HG03139 (cell line): ENCODE results near the gene MYH10.

Source experiments
- ATAC-seq: cut with Tn5 transposase; IDR thresholded peaks from one replicate; pipeline ENCODE4 v1.9.1; 2021; ENCODE audit not compliant: unreplicated experiment

MYH10 gene

GRCh38 chr17:8649157-8650118, 18.9 kb upstream of the MYH10 start:
- no peak for ATAC-seq

GRCh38 chr17:8647956-8648355, 17.4 kb upstream of the MYH10 start:
- no peak for ATAC-seq

- ATAC-seq: no peak
Measured at GRCh38 chr17:8647202-8647601, 16.7 kb upstream of the MYH10 start.

- ATAC-seq: no peak
Measured at GRCh38 chr17:8644507-8644902, 14.0 kb upstream of the MYH10 start.

GRCh38 chr17:8643855-8644506, 13.5 kb upstream of the MYH10 start:
- no peak for ATAC-seq

GRCh38 chr17:8639709-8640108, 9.2 kb upstream of the MYH10 start:
- ATAC-seq: no peak

- ATAC-seq: no peak
Measured at GRCh38 chr17:8632061-8632460, 1.5 kb upstream of the MYH10 start.

GRCh38 chr17:8631554-8631877, 991 bp upstream of the MYH10 start:
- no peak for ATAC-seq

- peak; percentile 96 for ATAC-seq
Measured at GRCh38 chr17:8630802-8631553, 453 bp upstream of the MYH10 start.

GRCh38 chr17:8629371-8630226, 926 bp downstream of the MYH10 start:
- no peak for ATAC-seq

- ATAC-seq: no peak
Measured at GRCh38 chr17:8628609-8629169, 1.8 kb downstream of the MYH10 start.

GRCh38 chr17:8628172-8628571, 2.4 kb downstream of the MYH10 start:
- no peak for ATAC-seq

GRCh38 chr17:8623591-8623990, 6.9 kb downstream of the MYH10 start:
- no peak for ATAC-seq

- ATAC-seq: no peak
Measured at GRCh38 chr17:8622191-8622590, 8.3 kb downstream of the MYH10 start.

GRCh38 chr17:8621585-8621984, 8.9 kb downstream of the MYH10 start:
- no peak for ATAC-seq

- ATAC-seq: no peak
Measured at GRCh38 chr17:8619294-8619693, 11.2 kb downstream of the MYH10 start.

- no peak for ATAC-seq
Measured at GRCh38 chr17:8618825-8619224, 11.7 kb downstream of the MYH10 start.

- no peak for ATAC-seq
Measured at GRCh38 chr17:8614988-8615387, 15.5 kb downstream of the MYH10 start.

GRCh38 chr17:8611619-8612298, 18.8 kb downstream of the MYH10 start:
- ATAC-seq: no peak

GRCh38 chr17:8611137-8611536, 19.4 kb downstream of the MYH10 start:
- no peak for ATAC-seq
